GM18520 (cell line): ENCODE data around the gene TRIM22.
"Not testable (repeated sequence)": the region's sequence is repeated elsewhere in the genome, so short reads cannot be mapped to it uniquely, and the experiment has no call there.

Experiments used
- ATAC-seq: cut with Tn5 transposase; IDR thresholded peaks from one replicate; pipeline ENCODE4 v1.9.1; 2021; ENCODE audit not compliant: unreplicated experiment

Gene TRIM22

GRCh38 chr11:5689551-5689983, at the start of gene TRIM22:
Gene TRIM22, plus strand, starts transcription at chr11:5689790. Its CDS starts 6,443 bp downstream, at chr11:5696233.
- ATAC-seq = peak; percentile 83

- no peak for ATAC-seq
Observed at GRCh38 chr11:5639953-5640352, 49.6 kb upstream of the TRIM22 start.

GRCh38 chr11:5643585-5643984, 46.0 kb upstream of the TRIM22 start:
- no peak for ATAC-seq

DNA sequence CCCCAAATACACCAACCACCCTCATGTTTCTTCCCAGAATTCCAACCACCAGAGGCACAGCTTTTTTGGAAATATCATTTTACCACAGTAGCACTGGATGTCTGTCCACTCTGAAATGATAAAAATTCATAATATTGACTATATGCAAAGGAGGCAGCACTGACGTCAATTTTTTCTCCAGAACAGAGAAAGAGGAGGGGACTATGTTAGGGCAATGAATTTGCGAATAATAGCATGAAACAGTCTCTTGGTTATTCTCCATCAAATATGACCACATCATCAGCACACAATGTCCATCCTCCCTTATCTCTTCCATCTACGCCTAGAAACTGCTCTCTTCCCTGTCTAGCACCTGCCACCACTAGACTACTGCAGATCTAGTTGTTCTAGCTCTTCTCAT, 43.5 kb upstream of the TRIM22 start:
- ATAC-seq = no peak

- ATAC-seq = no peak
Observed at GRCh38 chr11:5655474-5655873, 34.1 kb upstream of the TRIM22 start.

- not testable (repeated sequence) for ATAC-seq
Observed at GRCh38 chr11:5656956-5657355, 32.6 kb upstream of the TRIM22 start.

- no peak for ATAC-seq
Observed at GRCh38 chr11:5658318-5658717, 31.3 kb upstream of the TRIM22 start.

- no peak for ATAC-seq
Observed at GRCh38 chr11:5663511-5663910, 26.1 kb upstream of the TRIM22 start.

DNA sequence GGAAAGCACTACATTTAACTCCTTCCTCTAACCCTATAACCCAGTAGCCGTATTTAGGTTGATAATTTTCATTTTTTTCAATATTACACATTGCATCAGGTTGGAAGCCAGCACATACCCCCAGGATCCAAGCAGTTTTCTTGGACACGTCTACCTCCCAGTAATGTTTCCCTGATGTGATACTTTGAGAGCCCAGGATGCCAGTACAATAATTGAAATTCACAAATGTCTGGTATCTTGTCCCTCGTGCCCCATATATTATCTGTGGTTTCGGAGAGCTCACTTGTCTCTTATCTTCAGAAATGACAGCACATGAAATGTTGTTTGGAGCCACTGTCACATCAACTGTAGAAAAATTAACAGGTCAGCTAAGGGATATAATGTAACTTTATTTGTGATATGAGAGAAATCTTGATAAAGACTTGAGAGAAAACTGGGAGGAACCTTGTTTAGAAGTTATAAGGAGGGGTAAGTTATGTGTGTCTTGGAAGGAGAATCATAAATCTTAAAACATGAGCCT, 24.5 kb upstream of the TRIM22 start:
- ATAC-seq = no peak

DNA sequence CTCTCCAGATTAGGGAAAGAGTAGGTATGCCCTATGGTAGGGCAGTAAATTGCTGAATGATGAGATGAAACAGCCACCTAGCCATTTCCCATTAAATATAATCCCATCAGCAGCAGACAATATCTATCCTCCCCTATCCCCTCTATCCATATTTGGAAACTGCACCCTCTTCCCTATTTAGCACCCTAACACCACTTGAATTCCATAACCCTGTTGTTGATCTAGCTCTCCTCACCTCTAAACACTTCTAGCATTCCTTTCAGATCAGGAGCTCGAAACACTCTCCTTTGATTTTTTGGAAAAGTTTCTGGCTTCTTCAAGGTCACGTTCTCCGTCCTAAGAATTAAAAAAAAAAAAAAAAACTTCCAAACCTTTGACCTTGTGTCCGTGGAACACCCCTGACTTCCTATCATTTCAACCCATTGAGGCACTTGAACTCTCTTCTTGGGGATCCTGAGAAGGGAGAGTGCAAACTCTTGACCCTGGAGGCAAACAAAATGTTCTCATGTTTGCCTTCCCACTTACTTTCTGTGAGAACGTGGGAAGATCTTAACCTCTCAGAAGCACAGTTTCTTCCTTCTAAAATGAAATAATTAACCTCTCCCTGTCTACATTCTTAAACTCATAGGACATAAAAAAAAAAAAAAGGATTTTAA, 23.7 kb upstream of the TRIM22 start:
- no peak for ATAC-seq

GRCh38 chr11:5666402-5666793, 23.2 kb upstream of the TRIM22 start:
- ATAC-seq = no peak

- no peak for ATAC-seq
Observed at GRCh38 chr11:5671831-5672230, 17.8 kb upstream of the TRIM22 start.

DNA sequence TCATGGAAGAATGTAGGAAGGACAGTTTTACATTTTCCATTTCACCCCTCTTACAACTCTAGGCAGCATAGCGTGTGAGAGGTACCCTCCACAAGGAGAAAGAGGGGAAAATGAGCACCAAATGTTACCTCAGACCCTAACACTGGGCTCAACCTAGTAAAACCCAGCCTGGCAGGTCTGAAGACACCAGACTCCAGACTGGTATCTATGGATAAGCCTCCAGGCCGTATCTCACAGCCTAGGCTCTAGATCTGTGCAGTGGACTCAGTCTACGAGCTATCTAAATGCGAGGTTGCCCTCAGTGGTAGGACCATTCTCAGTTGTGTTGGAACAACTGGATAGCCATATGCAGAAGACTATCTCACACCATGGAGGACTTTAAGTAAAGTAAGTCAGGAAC, 15.2 kb upstream of the TRIM22 start:
- no peak for ATAC-seq

DNA sequence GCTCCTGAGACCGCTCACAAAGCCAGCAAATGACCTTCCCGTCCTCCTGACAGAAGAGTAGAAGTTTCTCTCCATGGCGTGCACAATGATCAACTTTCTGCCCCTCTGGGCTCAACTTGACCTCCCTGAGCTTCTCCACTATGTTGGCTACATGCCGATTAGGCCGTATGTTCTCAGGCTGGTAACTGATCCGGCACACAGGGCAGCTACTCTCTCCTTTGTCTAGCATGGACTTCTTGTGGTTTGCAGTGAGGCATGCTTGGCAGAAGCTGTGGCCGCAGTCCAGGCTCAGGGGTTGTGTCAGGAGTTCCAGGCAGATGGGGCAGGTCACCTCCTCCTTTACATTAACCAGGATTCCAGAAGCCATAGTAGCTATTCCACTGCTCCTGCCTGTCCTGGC, 9.8 kb upstream of the TRIM22 start:
- no peak for ATAC-seq

- ATAC-seq = not testable (repeated sequence)
Observed at GRCh38 chr11:5682890-5683441, 6.6 kb upstream of the TRIM22 start.

DNA sequence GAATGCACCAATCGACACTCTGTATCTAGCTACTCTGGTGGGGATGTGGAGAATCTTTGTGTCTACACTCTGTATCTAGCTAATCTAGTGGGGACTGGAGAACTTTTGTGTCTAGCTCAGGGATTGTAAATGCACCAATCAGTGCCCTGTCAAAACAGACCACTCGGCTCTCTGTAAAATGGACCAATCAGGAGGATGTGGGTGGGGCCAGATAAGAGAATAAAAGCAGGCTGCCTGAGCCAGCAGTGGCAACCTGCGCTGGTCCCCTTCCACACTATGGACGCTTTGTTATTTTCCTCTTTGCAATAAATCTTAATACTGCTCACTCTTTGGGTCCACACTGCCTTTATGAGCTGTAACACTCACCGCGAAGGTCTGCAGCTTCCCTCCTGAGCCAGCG, 6.0 kb upstream of the TRIM22 start:
- not testable (repeated sequence) for ATAC-seq

DNA sequence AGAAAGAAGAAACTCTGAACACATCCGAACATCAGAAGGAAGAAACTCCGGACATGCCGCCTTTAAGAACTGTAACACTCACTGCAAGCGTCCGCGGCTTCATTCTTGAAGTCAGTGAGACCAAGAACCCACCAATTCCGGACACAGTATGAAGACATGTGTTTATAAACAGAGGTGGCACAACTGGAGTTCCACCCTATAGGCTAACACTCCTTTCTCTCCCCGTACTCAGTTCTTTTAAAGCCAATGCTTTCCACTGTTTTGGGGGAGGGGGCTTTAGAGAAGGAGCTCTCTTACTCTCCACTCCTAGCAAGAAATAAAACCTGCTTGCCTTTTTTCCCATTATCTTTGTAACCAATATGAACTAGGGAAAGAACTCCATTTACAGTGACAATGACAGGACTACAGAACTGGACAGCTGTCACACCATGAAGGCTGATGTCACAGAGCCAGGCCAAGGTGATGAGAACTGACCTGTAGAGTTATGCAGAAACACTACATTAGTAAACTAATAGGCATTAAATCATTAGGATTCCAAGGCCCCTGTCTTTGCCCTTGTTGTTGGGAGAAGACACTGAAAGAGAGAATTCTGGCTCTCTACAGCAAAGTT, 5.4 kb upstream of the TRIM22 start:
- no peak for ATAC-seq

GRCh38 chr11:5684646-5685362, 4.8 kb upstream of the TRIM22 start, which contains the start of gene TRIM5:
Gene TRIM5, minus strand, starts transcription at chr11:5685074. Its CDS starts 4,897 bp downstream, at chr11:5680177.
- peak; percentile 47 for ATAC-seq

- ATAC-seq = no peak
Observed at GRCh38 chr11:5686426-5686825, 3.2 kb upstream of the TRIM22 start.

DNA sequence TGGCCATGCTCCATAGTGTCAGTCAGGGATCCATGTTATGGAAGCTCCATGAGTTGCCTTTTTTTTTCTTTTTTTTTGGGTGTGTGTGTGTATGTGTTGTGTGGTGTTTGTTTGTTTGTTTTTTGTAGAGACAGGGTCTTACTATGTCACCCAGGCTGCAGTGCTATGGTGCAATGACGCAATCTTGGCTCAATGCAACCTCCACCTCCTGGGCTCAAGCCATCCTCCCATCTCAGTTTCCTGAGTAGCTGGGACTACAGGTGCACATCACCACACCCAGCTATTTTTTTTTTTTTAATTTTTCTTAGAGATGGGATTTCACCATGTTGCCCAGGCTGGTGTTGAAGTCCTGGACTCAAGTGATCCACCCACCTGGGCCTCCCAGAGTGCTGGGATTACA, 1.1 kb upstream of the TRIM22 start:
- ATAC-seq = no peak

- no peak for ATAC-seq
Observed at GRCh38 chr11:5690216-5690615, 626 bp downstream of the TRIM22 start.

- no peak for ATAC-seq
Observed at GRCh38 chr11:5690736-5691135, 1.1 kb downstream of the TRIM22 start.
